GM18868 (cell line): ENCODE measurements around the gene TSLP.
A peak's percentile ranks its signal among the peaks of the same experiment; 100 is the strongest.

Experiments
- ATAC-seq: cut with Tn5 transposase; IDR thresholded peaks from one replicate; pipeline ENCODE4 v1.9.1; 2021; ENCODE audit warnings: mild to moderate bottlenecking, moderate library complexity; ENCODE audit not compliant: unreplicated experiment

TSLP gene

DNA sequence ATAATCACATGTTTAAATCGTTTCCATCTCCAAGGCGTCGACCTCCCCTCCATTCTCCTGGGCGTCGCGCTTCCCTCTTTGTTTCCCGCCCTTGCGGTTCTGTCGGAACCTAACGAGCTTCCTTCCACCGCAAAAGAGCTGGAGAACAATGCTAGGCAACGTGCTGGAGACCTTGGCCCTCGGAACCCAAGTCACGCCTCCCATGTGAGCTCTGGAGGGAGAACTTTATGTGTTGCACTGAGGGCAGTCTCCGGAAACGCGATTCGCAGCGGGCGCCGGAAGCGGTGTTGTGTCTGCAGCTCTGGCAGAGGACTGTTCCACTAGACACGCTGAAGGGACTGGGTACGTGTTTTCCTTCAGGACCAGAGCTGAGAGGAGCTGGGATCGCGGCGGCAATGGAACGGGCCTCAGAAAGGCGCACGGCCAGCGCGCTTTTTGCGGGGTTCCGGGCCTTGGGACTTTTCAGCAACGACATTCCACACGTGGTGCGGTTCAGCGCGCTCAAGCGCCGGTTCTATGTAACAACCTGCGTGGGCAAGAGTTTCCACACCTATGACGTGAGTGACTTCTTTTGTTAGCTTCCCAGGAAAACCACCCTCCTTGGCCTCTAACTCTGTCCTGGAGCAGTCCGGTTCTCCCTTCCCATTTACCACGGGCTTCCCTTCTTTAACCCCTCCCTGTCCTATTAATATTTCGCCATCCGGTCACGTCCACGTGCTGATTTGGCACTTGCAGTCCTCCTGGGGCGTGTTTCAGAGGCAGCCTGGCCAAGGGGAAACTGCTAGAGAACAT, 20.7 kb downstream of the TSLP start, which contains the start of gene WDR36:
TSS of gene WDR36 (plus strand) at position 287 of the 792 bp plus-strand sequence. CDS start at position 396, 109 bp downstream.
- peak; percentile 95 for ATAC-seq

DNA sequence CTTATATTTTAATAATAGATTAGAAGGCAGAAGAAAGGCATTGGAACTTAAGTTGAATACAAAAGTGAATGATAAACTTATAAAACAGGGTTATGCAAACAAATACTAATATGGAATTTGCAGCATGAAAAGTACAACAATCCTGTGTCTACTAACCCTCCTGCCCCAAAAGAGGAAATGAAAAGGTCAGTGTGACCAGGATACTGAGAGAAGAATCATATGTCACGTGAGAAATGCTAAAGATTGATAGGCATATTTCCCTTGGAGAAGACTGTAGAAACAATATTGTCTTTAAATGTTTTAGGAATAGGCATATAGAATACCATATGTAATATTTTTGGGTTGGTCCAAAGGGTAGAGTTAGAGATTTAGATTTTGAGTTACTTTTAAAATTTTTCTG, 24.5 kb downstream of the TSLP start:
- ATAC-seq = no peak

DNA sequence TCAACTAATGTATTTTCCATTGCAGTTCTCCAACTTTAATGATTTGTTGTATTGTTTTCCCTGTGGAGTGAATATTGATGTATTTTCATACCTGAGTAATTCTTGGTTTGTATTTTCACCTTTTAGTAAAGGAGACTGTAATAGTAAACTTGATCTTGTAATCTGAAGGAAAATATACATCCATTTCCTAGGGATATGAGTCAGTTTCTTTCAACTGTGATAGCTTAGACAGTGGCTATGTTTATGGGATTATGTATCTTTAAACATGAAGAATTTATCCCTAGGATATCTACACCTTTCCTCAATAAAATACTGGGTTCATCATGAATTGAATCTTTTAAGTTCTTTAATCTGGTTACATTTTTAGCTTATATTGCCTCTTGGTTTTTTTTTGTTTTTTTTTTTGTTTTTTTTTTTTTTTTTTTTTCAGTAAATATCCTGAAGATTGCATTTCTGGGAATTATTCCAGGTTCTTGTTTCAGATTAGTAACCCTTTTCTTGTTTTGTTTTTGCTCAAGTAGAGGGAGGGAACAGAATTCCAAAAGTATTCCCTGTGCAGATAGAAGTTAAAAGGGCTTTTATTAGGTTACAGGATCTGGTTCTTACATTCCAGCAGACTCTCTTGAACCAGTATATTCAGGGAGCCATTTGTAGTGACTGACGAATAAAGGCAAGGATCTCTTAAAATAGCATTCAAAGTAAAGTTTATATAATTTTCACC, 27.7 kb downstream of the TSLP start:
- ATAC-seq = no peak

DNA sequence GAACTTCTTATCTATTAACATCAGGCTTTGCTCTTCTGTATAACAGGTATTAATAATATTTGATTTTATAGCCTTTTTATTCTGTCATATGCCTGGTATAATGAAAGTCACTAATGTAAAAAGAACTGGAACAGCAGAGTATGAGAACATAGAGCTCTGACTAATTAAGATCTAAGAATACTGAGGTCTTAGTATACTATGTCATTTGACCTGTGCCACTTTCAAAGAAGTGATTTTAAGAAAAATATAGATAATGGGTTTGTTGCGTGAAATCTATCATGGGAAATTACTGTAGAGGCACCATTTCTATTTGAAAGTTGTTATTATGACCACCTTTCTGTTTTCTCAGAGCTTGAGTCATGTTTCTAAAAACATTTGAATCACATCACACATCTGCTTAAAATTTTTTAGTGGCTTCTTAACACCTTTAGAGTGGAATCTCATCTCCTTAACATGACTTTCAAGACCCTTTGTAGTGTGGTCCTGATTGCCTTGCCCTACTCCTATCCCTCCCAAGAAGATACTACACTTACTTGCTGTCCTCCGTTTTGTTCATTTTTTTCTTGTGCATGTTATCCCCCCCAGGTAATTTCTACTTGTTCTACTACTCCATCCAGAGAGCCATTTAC, 34.9 kb downstream of the TSLP start:
- no peak for ATAC-seq

DNA sequence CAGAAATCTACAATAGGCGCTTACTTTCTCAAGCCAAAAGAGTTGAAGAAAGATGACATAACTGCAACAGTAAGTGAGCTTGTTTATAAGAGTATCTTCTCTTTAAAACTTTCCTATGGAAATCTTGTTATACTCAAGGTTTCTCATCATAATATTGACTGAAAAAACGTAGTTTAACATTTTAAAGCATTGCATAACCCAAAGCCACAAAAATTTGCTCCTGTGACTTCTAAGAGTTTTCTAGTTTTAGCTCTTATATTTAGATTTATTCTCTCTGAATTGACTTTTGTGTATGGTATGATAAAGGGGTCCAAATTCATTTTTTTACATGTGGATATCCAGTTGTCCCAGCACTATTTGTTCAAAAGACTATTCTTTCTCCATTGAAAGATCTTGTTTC, 35.9 kb downstream of the TSLP start:
- no peak for ATAC-seq

DNA sequence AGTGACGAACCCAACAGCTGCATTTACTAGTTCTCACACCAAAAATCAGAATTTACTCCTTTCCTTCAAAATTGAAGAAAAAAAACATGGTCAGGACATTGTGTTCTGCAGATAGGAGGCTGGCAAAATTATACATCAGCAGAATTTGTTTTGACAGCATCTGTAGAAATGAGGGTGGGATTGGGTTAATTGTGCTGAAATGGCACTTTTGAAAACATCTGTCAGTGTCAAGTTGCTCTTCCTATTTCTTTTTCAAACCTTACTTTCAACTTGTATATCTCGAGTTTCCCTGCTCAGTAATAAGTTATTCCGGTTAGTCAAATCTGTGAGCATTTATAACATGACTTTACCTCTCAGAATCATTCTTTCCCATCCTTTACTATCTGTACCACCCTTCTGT, 40.4 kb downstream of the TSLP start:
- no peak for ATAC-seq

DNA sequence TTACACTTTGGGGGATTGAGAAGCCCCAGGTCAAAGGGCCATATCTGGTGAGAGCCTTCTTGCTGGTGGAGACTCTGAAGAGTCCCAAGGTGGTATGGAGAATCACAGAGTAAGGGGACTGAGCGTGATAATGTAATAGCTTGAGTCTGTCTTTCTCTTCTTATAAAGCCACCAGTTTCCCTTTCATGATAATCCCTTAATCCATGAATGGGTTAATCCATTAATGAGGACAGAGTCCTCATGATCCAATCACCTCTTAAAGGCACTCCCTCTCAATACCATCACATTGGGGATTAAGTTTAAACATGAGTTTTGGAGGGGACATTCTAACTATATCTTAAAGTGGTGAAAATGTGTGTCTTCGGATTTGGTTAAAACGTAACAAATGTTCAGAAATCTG, 42.2 kb downstream of the TSLP start:
- ATAC-seq = no peak

DNA sequence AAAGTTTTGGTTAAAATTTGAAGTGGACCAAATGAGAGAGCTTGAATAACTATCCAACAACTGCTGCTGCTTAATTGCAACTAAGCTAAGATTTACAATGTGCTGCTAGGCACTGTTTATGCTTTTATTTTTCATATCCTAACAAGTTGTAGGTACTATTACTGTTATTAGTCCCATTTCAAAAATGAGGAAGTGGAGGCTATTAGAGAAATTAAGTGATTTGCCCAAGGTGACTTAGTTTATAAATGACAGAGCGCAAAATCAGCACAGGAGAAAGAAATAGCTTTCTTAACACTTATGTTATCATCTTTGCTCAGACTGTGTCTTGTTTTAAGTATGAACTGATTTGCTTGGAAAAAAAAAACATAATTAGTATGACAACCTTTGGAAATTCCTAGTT, 43.7 kb downstream of the TSLP start:
- peak; percentile 56 for ATAC-seq

DNA sequence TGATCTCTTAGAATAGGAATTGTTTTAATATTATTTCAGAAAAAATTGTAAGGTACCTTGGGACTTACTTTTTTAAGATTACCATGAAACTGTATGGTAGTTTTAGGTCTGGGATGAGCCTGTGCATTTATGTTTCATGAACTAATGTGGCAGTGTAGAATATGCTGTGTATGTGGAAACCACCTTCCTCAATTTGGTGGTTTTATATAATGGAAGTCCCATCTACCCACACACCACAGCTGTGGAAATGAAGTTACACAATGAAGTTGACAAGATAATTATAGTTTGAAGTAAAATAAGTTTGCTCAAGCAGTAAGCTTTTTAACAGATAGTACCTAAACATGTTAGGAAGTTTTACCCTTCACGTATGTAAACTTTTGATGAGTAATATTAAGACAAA, 45.0 kb downstream of the TSLP start:
- peak; percentile 64 for ATAC-seq

DNA sequence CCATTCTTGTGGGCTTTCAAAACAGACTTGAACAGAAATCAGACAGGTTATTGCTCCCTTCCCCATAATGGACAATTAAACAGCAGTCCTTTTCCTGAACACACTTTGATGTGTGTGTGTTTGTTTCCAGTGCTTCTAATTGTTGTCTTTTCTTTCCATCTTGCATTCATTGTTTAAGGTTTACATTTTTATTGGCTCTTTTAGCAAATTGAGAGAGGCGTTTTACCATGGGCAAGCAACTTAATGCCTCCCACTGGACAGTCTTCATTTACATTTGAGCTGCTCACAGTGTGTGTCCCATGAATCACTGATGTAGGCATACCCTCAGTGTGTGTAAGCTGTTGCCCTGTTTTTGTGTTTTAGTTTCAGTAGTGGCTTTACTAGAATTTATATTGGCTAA, 45.6 kb downstream of the TSLP start:
- no peak for ATAC-seq

DNA sequence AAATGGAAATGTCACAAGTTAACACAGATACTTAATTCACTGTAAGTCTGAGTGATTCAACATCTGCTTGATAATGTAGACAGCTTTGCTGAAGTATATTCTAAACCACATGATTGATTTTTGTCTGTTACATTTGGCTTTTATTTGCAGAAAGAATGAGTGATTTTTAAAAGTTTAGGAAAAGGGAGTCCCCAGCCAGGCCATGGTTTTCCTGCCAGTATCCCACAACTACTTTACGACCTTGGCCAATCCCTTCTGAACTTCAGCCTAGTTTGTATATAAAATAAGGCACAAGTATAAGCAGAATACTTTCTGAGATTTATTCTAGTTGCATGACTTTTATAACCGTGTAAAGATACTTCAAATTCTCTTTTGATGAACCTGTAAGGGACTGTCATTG, 47.7 kb downstream of the TSLP start:
- ATAC-seq = no peak

DNA sequence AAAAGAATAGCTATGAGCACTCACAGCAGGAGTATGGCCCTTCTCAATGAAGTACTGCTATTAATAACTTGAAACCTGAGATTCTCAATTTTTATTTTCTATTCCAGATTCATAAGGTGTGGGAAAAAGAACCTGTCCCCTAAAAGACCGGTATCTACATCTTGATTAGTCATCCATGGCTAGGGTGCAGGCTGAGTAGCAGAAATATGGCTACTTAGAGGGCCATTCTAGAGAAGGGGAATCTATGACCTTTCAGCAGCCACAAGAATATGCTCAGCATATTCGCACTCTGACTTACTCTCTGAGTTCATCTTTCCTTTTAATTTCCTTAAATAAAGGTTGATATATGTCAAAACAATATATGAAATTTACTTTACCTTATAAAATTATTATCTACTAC, 48.3 kb downstream of the TSLP start:
- peak; percentile 27 for ATAC-seq

DNA sequence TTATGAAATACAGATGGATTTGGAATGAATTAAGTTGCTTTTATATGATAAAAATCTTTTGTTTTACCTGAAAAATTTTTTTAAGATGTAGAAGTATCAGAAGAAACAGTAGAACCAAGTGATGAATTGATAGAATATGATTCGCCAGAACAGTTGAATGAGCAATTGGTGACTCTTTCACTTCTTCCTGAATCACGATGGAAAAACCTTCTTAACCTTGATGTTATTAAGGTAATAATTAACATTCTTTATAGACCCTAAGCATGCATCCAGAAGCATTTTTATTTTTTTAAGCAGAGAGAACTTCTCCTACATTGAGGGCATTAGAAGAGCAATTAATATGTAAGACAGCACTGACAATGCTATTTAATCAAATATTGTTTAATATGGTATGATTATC, 49.4 kb downstream of the TSLP start:
- no peak for ATAC-seq

DNA sequence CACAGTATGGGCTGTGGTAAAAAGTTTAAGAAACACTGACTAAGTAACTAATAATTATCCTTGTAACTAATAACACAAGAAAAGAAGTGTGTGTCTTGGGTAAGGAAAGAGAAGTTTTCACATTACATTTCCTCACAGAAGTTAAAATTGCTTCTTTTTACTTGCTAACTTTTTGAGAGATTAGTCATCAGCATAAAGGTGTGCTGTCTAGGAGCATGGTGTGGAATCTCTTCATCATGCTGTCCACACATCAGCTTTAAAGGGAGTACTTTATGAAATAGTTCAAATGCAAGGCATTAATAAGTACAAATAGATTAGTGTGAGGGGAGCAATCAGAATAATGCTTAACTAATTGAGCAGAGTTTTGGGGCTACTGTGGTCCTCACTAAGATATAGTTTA, 50.4 kb downstream of the TSLP start:
- no peak for ATAC-seq

DNA sequence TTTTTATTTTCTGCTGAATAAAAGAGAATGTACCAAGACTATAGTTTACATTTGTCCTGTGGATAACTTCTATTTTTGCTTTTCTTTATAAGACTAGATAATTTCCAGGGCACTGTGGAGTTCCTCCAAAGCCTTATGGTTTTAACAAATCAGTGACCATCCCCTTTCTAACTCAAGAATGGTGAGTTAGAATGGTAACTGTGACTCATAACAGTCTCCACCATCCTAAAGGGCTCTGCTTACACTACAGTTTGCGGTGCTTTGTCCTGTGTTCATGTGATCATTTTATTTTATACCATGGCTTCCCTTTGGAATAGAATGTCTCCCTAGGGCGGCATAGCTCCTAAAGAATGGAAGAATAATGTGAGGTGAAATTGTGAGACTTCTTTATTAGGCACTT, 50.9 kb downstream of the TSLP start:
- ATAC-seq = peak; percentile 56

DNA sequence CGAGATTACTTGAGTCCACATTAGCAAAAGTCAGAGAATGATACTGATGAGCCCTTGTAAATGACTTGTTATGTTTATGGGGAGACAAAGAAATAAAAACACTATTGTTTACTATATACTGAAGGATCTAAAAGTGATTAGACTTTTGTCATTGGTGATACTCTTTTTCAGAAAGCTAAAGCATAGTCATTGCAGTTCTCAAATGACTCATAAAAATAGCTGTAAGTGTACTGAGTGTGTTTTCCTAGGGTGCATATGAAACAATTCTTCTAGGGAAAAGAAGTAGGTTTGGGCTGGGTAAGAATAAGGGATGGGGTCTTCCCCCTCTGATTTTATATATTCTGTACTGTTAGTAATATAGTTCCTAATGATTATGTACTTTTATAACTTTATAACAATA, 53.3 kb downstream of the TSLP start:
- ATAC-seq = peak; percentile 43

DNA sequence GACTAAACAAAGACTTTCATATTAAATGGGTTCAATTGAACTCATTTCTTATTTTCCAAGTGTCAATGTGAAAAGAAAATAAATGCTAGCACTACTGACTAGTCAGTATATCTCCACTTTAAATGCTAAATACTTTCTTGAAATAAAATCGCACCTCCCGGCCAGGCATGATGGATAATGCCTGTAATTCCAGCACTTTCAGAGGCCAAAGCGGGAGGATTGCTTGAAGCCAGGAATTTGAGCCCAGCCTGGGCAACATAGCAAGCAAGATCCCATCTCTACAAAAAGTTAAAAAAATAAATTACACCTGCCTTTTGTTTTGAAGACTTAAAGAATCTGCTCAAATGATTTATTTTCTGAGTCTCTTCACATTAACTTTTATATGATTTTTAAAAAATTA, 55.4 kb downstream of the TSLP start:
- no peak for ATAC-seq
